Ovary (tissue), 9 donors: ENCODE data around the gene SEC16A. TPM values are rescaled to one million over a fixed set of nuclear protein-coding genes. Genes with fewer than 3 reads are reported as not detected.

Source experiments
- DNase-seq, 5 donors: peaks; one replicate each; pipeline ENCODE4 v3.0.0-alpha.2; 2019 to 2020
- H3K27ac ChIP-seq, 2 donors: fragments of 200-600 bp; one replicate each; pipeline versions ENCODE4 v1.5.1 to v1.8.0; 2019 to 2022
- H3K27me3 ChIP-seq: fragments of 200-600 bp; one replicate; pipeline ENCODE4 v1.8.0; 2022
- H3K36me3 ChIP-seq: fragments of 200-600 bp; sonication (generic); one replicate; pipeline ENCODE4 v1.5.1; 2019
- H3K4me1 ChIP-seq: one replicate; pipeline ENCODE4 v1.8.1; 2013; ENCODE audit warnings: mild to moderate bottlenecking, moderate library complexity; ENCODE audit not compliant: insufficient read depth
- H3K4me3 ChIP-seq: fragments of 200-600 bp; sonication (generic); one replicate; pipeline ENCODE4 v1.5.1; 2017
- H3K9me3 ChIP-seq, 2 donors: fragments of 200-600 bp in 1 of 2; sonication (generic) in 1 of 2; one replicate each; pipeline versions ENCODE4 v1.5.1 to v1.8.1; 2013 to 2019; ENCODE audit warnings: mild to moderate bottlenecking in 1 of 2, moderate library complexity in 1 of 2
- EP300 ChIP-seq: sonication (generic); formaldehyde crosslinking; IDR thresholded peaks from one replicate; pipeline ENCODE4 v1.6.1; 2017; ENCODE audit warnings: antibody characterized with exemption
- POLR2A ChIP-seq: fragments of 450-650 bp; IDR thresholded peaks from one replicate; pipeline ENCODE4 v1.6.1; 2017; ENCODE audit warnings: antibody characterized with exemption, mild to moderate bottlenecking, moderate library complexity
- WGBS, 3 donors: extraction: QIAGEN DNeasy Blood & Tissue Kit in 1 of 3; methylation state at CpG; one replicate each; pipeline versions ENCODE4 v1.1.5 to v1.1.7; 2013 to 2017; 5-methylcytosine and 5-hydroxymethylcytosine counted together
- intact Hi-C, 4 donors: fragments of 100-400 bp; cut with DNase I; formaldehyde crosslinking; loops; one replicate each; pipeline versions ENCODE4 v1.11.0 to v1.15.1; 2022 to 2023
- polyA plus RNA-seq, 2 donors: library from polyadenylated mRNA; stranded (reverse); fragments of 200-250 nt in 1 of 2; fragments of 350-450 nt in 1 of 2; fragmentation: Illumina TruSeq in 1 of 2; extraction: RNeasy Lipid Tissue Mini Kit (QIAGEN cat#74804) in 1 of 2; gene quantifications; one replicate each; pipeline ENCODE4 v1.2.3, GENCODE V29; 2013 to 2014
- total RNA-seq, 7 donors: library from RNA; depleted of rRNA in 2 of 7; stranded (reverse); fragments of >200 nt in 2 of 7; fragmentation: NEBNext Ultra II Directional in 3 of 7; extraction: Animal tissue kit (Norgen Biotek cat#: 25700) in 3 of 7; gene quantifications; one replicate each; pipeline versions ENCODE4 v1.1.0 to v1.2.4, GENCODE V29; 2016 to 2023
- TF ChIP-seq, protein P1 (sequence below), 3 donors: fragments of 450-650 bp in 2 of 3; fragments of 200-600 bp in 1 of 3; IDR thresholded peaks; one replicate each; pipeline versions ENCODE4 v1.5.1 to v1.8.0; 2016 to 2022; ENCODE audit warnings: antibody characterized with exemption in 3 of 3, mild to moderate bottlenecking in 1 of 3
- donor health status: DM: no; HTN: no; CAD: no; lungs with moderate emphysema.
- donor health status: DM: no; HTN: no; CAD: no.
- donor health status: Bipolar disorder and iron deficiency.
- donor health status: DM: yes; HTN: yes; CAD: no.
- donor health status: DM: no; HTN: no; CAD: no.
- donor health status: DM: yes; HTN: yes; CAD: no.

Gene SEC16A
- total and polyA plus RNA-seq, 9 donors = 27.6 to 61.4 (median 46.5) TPM

DNA sequence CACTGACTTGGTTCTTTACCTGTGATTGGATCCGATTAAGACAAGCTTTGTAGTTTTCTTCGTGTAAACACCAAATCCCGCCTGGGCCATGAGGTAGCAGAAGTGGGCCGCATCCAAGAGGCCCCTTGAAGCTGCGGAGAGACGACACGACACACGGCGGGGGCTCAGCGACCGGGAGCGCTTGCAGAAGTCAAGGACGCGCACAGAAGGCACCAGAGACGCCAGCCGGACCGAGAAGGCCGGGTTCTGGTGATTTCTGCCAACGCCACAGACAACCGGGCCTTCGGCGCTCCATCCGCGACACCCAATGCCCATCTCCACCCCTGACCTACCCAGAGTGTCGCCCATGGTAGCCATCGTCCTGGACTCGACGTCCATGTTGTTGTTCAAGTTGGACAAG lies 23.4 kb downstream of the SEC16A start:
- Histone ChIP-seq H3K4me3 (no peak overlapping the region), H3K9me3 (no peaks in the 10 kb centered on the region), H3K27ac (no peak overlapping the region), H3K36me3 (no peaks in the 10 kb centered on the region), H3K27me3 (no peaks in the 10 kb centered on the region), H3K4me1 (no peaks in the 10 kb centered on the region)
- intact Hi-C loops = no loop called here
- TF ChIP-seq, protein P1, sequence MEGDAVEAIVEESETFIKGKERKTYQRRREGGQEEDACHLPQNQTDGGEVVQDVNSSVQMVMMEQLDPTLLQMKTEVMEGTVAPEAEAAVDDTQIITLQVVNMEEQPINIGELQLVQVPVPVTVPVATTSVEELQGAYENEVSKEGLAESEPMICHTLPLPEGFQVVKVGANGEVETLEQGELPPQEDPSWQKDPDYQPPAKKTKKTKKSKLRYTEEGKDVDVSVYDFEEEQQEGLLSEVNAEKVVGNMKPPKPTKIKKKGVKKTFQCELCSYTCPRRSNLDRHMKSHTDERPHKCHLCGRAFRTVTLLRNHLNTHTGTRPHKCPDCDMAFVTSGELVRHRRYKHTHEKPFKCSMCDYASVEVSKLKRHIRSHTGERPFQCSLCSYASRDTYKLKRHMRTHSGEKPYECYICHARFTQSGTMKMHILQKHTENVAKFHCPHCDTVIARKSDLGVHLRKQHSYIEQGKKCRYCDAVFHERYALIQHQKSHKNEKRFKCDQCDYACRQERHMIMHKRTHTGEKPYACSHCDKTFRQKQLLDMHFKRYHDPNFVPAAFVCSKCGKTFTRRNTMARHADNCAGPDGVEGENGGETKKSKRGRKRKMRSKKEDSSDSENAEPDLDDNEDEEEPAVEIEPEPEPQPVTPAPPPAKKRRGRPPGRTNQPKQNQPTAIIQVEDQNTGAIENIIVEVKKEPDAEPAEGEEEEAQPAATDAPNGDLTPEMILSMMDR (IDR thresholded peaks at IDR 0.05) = no peak
- no peak for TF ChIP-seq EP300
- TF ChIP-seq POLR2A = no peak
- DNase-seq = no peak
- WGBS, 3 donors = 89 to 93% (median 90%) methylated on average over 28 of the region's 28 CpGs

DNA sequence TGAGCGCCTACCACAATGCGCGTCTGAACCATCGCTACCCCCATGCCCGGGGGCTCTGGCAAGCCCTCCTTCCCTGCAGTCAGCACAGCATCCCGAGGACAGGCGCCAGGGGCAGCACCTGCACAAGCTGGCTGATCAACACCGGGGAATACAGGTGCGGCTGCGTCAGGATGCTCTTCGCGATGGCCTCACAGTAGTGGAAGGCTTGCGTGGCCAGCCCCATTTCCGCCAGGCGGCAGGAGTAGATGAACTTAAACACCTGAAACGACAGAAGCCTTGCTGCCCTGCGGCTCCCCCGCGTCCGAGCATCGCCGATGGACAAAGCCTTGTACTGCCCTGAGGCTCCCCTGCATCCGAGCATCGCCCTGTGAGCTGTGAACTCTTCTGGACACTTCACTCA lies 25.5 kb downstream of the SEC16A start:
- intact Hi-C loops = no loop called here

DNA sequence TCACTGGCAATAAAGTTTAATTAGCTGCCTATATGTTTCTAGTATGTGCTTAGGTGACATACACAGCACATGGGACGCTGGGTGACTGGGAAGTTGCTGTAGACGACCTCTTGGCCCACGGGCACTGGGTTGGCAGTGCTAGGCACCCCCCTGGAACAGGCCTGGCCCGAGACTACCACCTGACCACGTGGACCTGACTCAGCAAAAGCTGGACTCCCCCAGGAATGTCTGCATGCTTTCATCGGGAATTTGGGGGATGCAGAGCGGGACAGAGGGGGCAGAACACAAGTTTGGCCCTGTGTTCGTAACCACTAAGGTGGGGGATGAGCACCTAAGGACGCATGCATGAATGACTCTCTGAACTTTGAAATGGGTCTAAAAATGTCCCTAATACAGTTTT lies 26.6 kb downstream of the SEC16A start:
- H3K9me3 ChIP-seq = no peaks in the 10 kb centered on the region
- no peak overlapping the region for H3K4me3 ChIP-seq
- no peak for DNase-seq
- intact Hi-C loops = no loop called here
- no peaks in the 10 kb centered on the region for H3K4me1 ChIP-seq
- H3K36me3 ChIP-seq = no peaks in the 10 kb centered on the region
- no peaks in the 10 kb centered on the region for H3K27me3 ChIP-seq
- TF ChIP-seq POLR2A (no peak), EP300 (no peak)
- TF ChIP-seq, protein P1 (IDR thresholded peaks at IDR 0.05) = no peak
- WGBS, 3 donors = 72 to 78% (median 77%) methylated on average over 9 of the region's 9 CpGs
- no peak overlapping the region for H3K27ac ChIP-seq

More for the DNA sequence above, 25.5 kb downstream of the SEC16A start:
- Histone ChIP-seq H3K27ac (no peak overlapping the region), H3K36me3 (no peaks in the 10 kb centered on the region), H3K4me3 (no peak overlapping the region), H3K27me3 (no peaks in the 10 kb centered on the region), H3K9me3 (no peaks in the 10 kb centered on the region), H3K4me1 (no peaks in the 10 kb centered on the region)
- 92 to 94% (median 93%) methylated on average over 23 to 24 of the region's 24 CpGs for WGBS, 3 donors
- DNase-seq = no peak
- no peak for TF ChIP-seq POLR2A
- TF ChIP-seq, protein P1 (IDR thresholded peaks at IDR 0.05) = no peak
- TF ChIP-seq EP300 = no peak

DNA sequence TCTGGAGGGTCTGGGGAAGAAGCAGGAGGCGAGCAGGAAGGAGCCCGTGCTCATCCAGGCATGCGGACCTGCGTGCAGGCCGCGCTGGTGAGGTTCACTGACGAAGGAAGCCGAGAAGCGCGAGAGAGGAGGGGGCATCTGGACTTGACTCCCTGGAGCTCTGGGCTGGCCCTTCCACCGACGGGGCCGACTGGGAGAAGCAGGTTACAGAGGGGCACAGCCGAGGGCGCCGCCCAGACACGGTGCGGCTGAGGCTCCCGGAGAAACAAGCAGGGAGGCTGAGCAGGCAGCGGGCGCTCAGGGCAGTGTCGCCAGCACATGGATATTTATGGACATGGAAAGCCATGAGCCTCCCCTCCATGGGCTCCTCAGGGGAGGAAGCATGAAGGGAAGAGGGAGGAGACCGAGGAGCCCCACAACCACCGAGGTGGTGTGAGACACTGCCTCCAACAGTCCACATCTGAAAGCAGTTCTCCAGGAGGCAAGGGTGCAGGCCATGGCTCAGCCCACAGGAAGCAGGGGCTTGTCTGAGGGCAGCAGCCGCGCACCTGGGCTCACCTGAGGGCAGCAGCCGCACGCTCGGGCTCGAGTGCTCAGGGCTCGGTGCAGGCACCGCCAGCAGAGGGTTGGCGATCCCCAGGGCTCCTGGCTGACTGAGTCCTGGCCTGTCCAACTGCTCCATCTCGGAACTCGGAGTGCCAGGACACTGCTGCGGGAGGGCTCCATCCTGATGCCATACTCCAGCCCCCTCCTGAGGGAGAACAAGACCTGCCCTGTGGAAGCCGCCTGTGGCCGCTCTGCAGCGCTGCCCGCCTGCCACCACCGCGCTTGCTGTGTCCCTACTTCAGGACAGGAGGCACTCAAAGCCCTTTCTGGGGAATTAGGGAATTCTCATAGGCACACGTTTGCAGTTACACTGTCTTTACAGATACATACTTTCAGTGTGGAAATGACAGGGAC lies 27.5 kb downstream of the SEC16A start:
- H3K4me1 ChIP-seq = no peaks in the 10 kb centered on the region
- intact Hi-C loops = no loop called here
- no peaks in the 10 kb centered on the region for H3K36me3 ChIP-seq
- no peak for DNase-seq
- TF ChIP-seq POLR2A (no peak), EP300 (no peak)
- TF ChIP-seq, protein P1 (IDR thresholded peaks at IDR 0.05) = no peak
- H3K27ac ChIP-seq = no peak overlapping the region
- WGBS, 3 donors = 88 to 92% (median 89%) methylated on average over 32 to 43 of the region's 43 CpGs
- no peaks in the 10 kb centered on the region for H3K9me3 ChIP-seq
- no peak overlapping the region for H3K4me3 ChIP-seq
- no peaks in the 10 kb centered on the region for H3K27me3 ChIP-seq
